ENCODE data around the gene UBE2Q2.

GRCh38 chr15:75801859-75802593 is 41.2 kb upstream of the UBE2Q2 start:
- TF ChIP-seq, protein P1, sequence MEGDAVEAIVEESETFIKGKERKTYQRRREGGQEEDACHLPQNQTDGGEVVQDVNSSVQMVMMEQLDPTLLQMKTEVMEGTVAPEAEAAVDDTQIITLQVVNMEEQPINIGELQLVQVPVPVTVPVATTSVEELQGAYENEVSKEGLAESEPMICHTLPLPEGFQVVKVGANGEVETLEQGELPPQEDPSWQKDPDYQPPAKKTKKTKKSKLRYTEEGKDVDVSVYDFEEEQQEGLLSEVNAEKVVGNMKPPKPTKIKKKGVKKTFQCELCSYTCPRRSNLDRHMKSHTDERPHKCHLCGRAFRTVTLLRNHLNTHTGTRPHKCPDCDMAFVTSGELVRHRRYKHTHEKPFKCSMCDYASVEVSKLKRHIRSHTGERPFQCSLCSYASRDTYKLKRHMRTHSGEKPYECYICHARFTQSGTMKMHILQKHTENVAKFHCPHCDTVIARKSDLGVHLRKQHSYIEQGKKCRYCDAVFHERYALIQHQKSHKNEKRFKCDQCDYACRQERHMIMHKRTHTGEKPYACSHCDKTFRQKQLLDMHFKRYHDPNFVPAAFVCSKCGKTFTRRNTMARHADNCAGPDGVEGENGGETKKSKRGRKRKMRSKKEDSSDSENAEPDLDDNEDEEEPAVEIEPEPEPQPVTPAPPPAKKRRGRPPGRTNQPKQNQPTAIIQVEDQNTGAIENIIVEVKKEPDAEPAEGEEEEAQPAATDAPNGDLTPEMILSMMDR (IDR thresholded peaks at IDR 0.05) = peak; percentile 91
- no peak for TF ChIP-seq ZFX (IDR thresholded peaks at IDR 0.05; ENCODE audit: borderline replicate concordance)

All from 22Rv1 (cell line).